H9 (cell line): ENCODE measurements around the gene OSCAR. TPM values are rescaled to one million over a fixed set of nuclear protein-coding genes. Genes with fewer than 3 reads are reported as not detected.

Source experiments
- DNase-seq: peaks from one replicate; pipeline ENCODE4 v3.0.0-alpha.2; 2017
- H2AFZ ChIP-seq: one replicate; pipeline ENCODE4 v1.6.1; 2013; ENCODE audit warnings: mild to moderate bottlenecking, low read length, control low read depth, moderate library complexity
- H2AK5ac ChIP-seq: 2 replicates; pipeline ENCODE4 v1.6.1; 2013; ENCODE audit warnings: low read length, control low read depth, mixed read lengths; ENCODE audit not compliant: insufficient read length
- H2BK120ac ChIP-seq: one replicate; pipeline ENCODE4 v1.6.1; 2013; ENCODE audit warnings: low read depth, mild to moderate bottlenecking, low read length, control low read depth, inconsistent platforms; ENCODE audit not compliant: poor library complexity, severe bottlenecking
- H2BK12ac ChIP-seq: 2 replicates; pipeline ENCODE4 v1.6.1; 2013; ENCODE audit warnings: low read length, control low read depth, mixed read lengths, low read depth; ENCODE audit not compliant: insufficient read length
- H2BK15ac ChIP-seq: 2 replicates; pipeline ENCODE4 v1.6.1; 2013; ENCODE audit warnings: low read depth, low read length, control low read depth
- H2BK20ac ChIP-seq: one replicate; pipeline ENCODE4 v1.6.1; 2013; ENCODE audit warnings: low read depth, mild to moderate bottlenecking, low read length, control low read depth, inconsistent platforms; ENCODE audit not compliant: poor library complexity, severe bottlenecking
- H2BK5ac ChIP-seq: 2 replicates; pipeline ENCODE4 v1.6.1; 2013; ENCODE audit warnings: low read length, control low read depth, mixed read lengths; ENCODE audit not compliant: insufficient read length
- H3K14ac ChIP-seq: 2 replicates; pipeline ENCODE4 v1.6.1; 2013; ENCODE audit warnings: low read length, control low read depth; ENCODE audit not compliant: insufficient read depth
- H3K18ac ChIP-seq: 2 replicates; pipeline ENCODE4 v1.6.1; 2013; ENCODE audit warnings: low read depth, mild to moderate bottlenecking, mixed read lengths, low read length, control low read depth; ENCODE audit not compliant: insufficient read length
- H3K23ac ChIP-seq: 2 replicates; pipeline ENCODE4 v1.6.1; 2013; ENCODE audit warnings: low read length, control low read depth, mixed read lengths, low read depth; ENCODE audit not compliant: insufficient read length
- H3K23me2 ChIP-seq: 2 replicates; pipeline ENCODE4 v1.6.1; 2013; ENCODE audit warnings: low read depth, mild to moderate bottlenecking, mixed read lengths, low read length, control low read depth; ENCODE audit not compliant: insufficient read length, poor library complexity, severe bottlenecking
- H3K27ac ChIP-seq: 2 replicates; pipeline ENCODE4 v1.5.1; 2013; ENCODE audit warnings: low read length, control low read depth, mixed read lengths, low read depth; ENCODE audit not compliant: insufficient read length
- H3K27me3 ChIP-seq: 2 replicates; pipeline ENCODE4 v1.6.1; 2013; ENCODE audit warnings: low read length, control low read depth, inconsistent platforms; ENCODE audit not compliant: insufficient read depth
- H3K4ac ChIP-seq: 2 replicates; pipeline ENCODE4 v1.6.1; 2013; ENCODE audit warnings: low read depth, mild to moderate bottlenecking, control low read depth, inconsistent platforms, low read length, moderate library complexity
- H3K4me1 ChIP-seq: 2 replicates; pipeline ENCODE4 v1.6.1; 2013; ENCODE audit warnings: low read length, control low read depth, inconsistent platforms; ENCODE audit not compliant: insufficient read depth
- H3K4me2 ChIP-seq: 2 replicates; pipeline ENCODE4 v1.6.1; 2013; ENCODE audit warnings: low read length, control low read depth, mixed read lengths; ENCODE audit not compliant: insufficient read length, insufficient read depth
- H3K56ac ChIP-seq: 2 replicates; pipeline ENCODE4 v1.6.1; 2013; ENCODE audit warnings: low read depth, mild to moderate bottlenecking, mixed read lengths, low read length, control low read depth; ENCODE audit not compliant: insufficient read length
- H3K79me1 ChIP-seq: 2 replicates; pipeline ENCODE4 v1.6.1; 2013; ENCODE audit warnings: low read depth, mild to moderate bottlenecking, moderate library complexity, low read length, control low read depth, inconsistent platforms; ENCODE audit not compliant: insufficient read depth, poor library complexity, severe bottlenecking
- H3K79me2 ChIP-seq: 2 replicates; pipeline ENCODE4 v1.6.1; 2013; ENCODE audit warnings: low read length, control low read depth, inconsistent platforms; ENCODE audit not compliant: insufficient read depth
- H3K9ac ChIP-seq: 2 replicates; pipeline ENCODE4 v1.6.1; 2013; ENCODE audit warnings: low read length, control low read depth, mixed read lengths; ENCODE audit not compliant: insufficient read length; ENCODE audit errors: extremely low read depth
- H3K9me3 ChIP-seq: one replicate; pipeline ENCODE4 v1.6.1; 2013; ENCODE audit warnings: low read depth, low read length, inconsistent platforms; ENCODE audit not compliant: control insufficient read depth
- H3T11ph ChIP-seq: one replicate; pipeline ENCODE4 v1.6.1; 2013; ENCODE audit warnings: mild to moderate bottlenecking, low read length, control low read depth, inconsistent platforms
- H4K20me1 ChIP-seq: one replicate; pipeline ENCODE4 v1.6.1; 2013; ENCODE audit not compliant: control insufficient read depth, insufficient read length, insufficient read depth
- H4K5ac ChIP-seq: 2 replicates; pipeline ENCODE4 v1.6.1; 2013; ENCODE audit warnings: low read depth, mild to moderate bottlenecking, mixed read lengths, low read length, control low read depth; ENCODE audit not compliant: insufficient read length
- H4K8ac ChIP-seq: replicated peaks from 2 replicates; pipeline ENCODE4 v1.6.1; 2013; ENCODE audit warnings: low read length, control low read depth, mixed read lengths, low read depth; ENCODE audit not compliant: insufficient read length
- H4K91ac ChIP-seq: 2 replicates; pipeline ENCODE4 v1.6.1; 2013; ENCODE audit warnings: low read depth, mild to moderate bottlenecking, moderate library complexity, mixed read lengths, low read length, control low read depth; ENCODE audit not compliant: insufficient read length
- H3K27ac Mint-ChIP-seq, 3 experiments: 2 replicates in 2 of 3; 3 replicates in 1 of 3; pipeline ENCODE4 v1.8.0; 2020 to 2021; ENCODE audit warnings: mixed read lengths in 3 of 3, mild to moderate bottlenecking in 1 of 3, moderate library complexity in 1 of 3
- H3K27me3 Mint-ChIP-seq: 2 replicates; pipeline ENCODE4 v1.8.0; 2021; ENCODE audit warnings: low read depth, mild to moderate bottlenecking, moderate library complexity, mixed read lengths
- H3K36me3 Mint-ChIP-seq, 3 experiments: 2 replicates in 2 of 3; 3 replicates in 1 of 3; pipeline ENCODE4 v1.8.0; 2020 to 2021; ENCODE audit warnings: low read depth in 3 of 3, mixed read lengths in 3 of 3; ENCODE audit not compliant: insufficient read depth in 1 of 3
- H3K4me1 Mint-ChIP-seq, 2 experiments: 2 replicates each; pipeline ENCODE4 v1.8.0; 2020; ENCODE audit warnings: mixed read lengths in 2 of 2
- H3K4me3 Mint-ChIP-seq, 2 experiments: 2 replicates in 1 of 2; 3 replicates in 1 of 2; pipeline ENCODE4 v1.8.0; 2020 to 2021; ENCODE audit warnings: mild to moderate bottlenecking in 2 of 2, mixed read lengths in 2 of 2, moderate library complexity in 1 of 2
- H3K9me3 Mint-ChIP-seq, 2 experiments: 2 replicates in 1 of 2; 3 replicates in 1 of 2; pipeline ENCODE4 v1.8.0; 2020; ENCODE audit warnings: mild to moderate bottlenecking in 2 of 2, mixed read lengths in 2 of 2, moderate library complexity in 1 of 2
- WGBS: extraction: QIAGEN DNeasy Blood & Tissue Kit; methylation state at CpG from one replicate; pipeline ENCODE4 v1.1.7; 2013; ENCODE audit warnings: missing lambda C conversion rate, low lambda C conversion rate, mixed read lengths; ENCODE audit not compliant: insufficient read length; ENCODE audit errors: extremely low coverage; 5-methylcytosine and 5-hydroxymethylcytosine counted together
- total RNA-seq: library from RNA; stranded (reverse); gene quantifications from 2 replicates; pipeline ENCODE4 v1.2.1, GENCODE V29; 2021
- TF ChIP-seq, protein P1 (sequence below): fragments of 200-600 bp; sonication (generic); conservative IDR thresholded peaks from 3 replicates; pipeline ENCODE4 v1.8.0; 2021; ENCODE audit warnings: antibody characterized with exemption, mild to moderate bottlenecking

The OSCAR gene
- total RNA-seq, 1 experiment from 2014 or later = 0.24 TPM

GRCh38 chr19:54142166-54142780 is 41.7 kb upstream of the OSCAR start:
- Histone ChIP-seq H3K27ac (no peak overlapping the region), H3K4ac (no peak overlapping the region), H2AFZ (no peak overlapping the region), H3K79me1 (peaks cover 13% of the 10 kb centered on the region), H3K79me2 (peaks cover 24% of the 10 kb centered on the region; the same call in 1 of the 2 replicates), H2BK12ac (no peak overlapping the region), H4K5ac (no peak overlapping the region), H3K56ac (no peak overlapping the region), H3K14ac (no peak overlapping the region), H3K23me2 (no peaks in the 10 kb centered on the region), H4K8ac (no peak overlapping the region), H3K18ac (no peak overlapping the region), H4K91ac (no peak overlapping the region), H3K23ac (no peak overlapping the region), H3K9ac (no peak overlapping the region), H3K4me2 (no peak overlapping the region), H3K9me3 (no peaks in the 10 kb centered on the region), H2BK5ac (no peak overlapping the region), H2BK120ac (no peak overlapping the region), H3K27me3 (no peaks in the 10 kb centered on the region), H2AK5ac (no peak overlapping the region), H3T11ph (no peak overlapping the region), H4K20me1 (no peaks in the 10 kb centered on the region), H2BK20ac (no peak overlapping the region), H2BK15ac (no peak overlapping the region), H3K4me1 (no peaks in the 10 kb centered on the region)
- H3K27me3 Mint-ChIP-seq = 0 out of 2 replicates have a peak, but pooled peaks cover 1% of the 10 kb centered on the region
- peaks cover 23 to 25% of the 10 kb centered on the region in 2 experiments for H3K4me1 Mint-ChIP-seq
- no peaks in the 10 kb centered on the region; a peak in 2 of 5 replicates for H3K9me3 Mint-ChIP-seq
- TF ChIP-seq, protein P1, sequence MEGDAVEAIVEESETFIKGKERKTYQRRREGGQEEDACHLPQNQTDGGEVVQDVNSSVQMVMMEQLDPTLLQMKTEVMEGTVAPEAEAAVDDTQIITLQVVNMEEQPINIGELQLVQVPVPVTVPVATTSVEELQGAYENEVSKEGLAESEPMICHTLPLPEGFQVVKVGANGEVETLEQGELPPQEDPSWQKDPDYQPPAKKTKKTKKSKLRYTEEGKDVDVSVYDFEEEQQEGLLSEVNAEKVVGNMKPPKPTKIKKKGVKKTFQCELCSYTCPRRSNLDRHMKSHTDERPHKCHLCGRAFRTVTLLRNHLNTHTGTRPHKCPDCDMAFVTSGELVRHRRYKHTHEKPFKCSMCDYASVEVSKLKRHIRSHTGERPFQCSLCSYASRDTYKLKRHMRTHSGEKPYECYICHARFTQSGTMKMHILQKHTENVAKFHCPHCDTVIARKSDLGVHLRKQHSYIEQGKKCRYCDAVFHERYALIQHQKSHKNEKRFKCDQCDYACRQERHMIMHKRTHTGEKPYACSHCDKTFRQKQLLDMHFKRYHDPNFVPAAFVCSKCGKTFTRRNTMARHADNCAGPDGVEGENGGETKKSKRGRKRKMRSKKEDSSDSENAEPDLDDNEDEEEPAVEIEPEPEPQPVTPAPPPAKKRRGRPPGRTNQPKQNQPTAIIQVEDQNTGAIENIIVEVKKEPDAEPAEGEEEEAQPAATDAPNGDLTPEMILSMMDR = no peak
- DNase-seq = no peak
- peaks cover 66 to 82% (median 72%) of the 10 kb centered on the region in 3 experiments for H3K36me3 Mint-ChIP-seq
- no CpG with 5 or more reads among the region's 7 CpGs for WGBS
- H3K27ac Mint-ChIP-seq = no peak overlapping the region; a peak in 1 of 7 replicates
- H3K4me3 Mint-ChIP-seq = no peak overlapping the region
